GM19395 (cell line): ENCODE data around the gene RHBDD1.

ENCODE experiments used
- ATAC-seq: cut with Tn5 transposase; IDR thresholded peaks from one replicate; pipeline ENCODE4 v1.9.1; 2021; ENCODE audit warnings: mild to moderate bottlenecking, moderate library complexity; ENCODE audit not compliant: unreplicated experiment

RHBDD1 gene

DNA sequence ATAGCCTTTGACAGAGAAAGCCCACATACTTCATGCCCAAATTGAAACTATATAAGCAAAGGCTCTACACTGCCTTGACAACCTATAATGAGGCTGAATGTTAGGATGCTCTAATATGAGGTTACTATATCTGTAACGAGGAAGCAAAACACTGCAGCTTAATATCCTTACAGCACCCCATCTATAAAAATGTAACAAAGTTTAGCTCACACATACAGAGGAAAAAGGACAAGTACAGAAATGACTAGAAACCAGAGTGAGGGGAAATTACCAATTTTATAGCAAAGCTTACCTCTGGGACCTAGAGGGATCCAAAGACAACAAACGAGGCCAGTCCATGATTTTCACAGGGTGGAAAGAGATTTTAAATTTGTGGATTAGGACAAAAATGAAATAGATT lies 189.7 kb downstream of the RHBDD1 start:
- ATAC-seq, result peak; percentile 64

DNA sequence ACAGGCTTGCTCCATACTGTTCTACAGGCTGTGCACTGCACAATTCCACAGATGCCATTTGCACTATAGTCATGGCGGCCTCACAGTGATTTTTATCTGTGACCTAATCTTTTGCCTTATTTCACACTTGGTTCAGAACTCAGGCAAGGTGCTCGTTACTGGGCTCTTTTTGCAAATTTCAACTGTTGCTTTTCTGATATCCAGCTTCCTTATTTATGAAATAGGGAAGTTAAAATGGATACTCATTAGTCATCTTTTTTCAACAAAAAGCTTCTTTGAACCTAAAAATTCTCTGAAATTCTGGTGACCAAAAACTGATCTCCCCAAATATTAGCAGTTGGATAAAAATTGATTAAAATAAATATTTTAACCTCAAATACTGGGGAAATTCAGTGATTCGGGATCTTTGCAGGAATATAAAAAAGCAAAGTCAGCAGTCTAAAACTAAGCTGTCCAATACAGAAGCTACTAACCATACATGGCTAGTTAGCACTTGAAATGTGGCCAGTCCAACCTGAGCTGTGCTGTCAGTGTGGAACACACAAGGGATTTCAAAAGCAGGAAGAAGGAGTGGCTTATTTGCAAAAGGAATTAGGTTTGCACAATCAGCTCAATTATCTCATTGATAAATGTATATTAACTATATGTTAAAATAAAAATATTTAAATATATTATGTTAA lies 193.7 kb downstream of the RHBDD1 start:
- no peak for ATAC-seq

DNA sequence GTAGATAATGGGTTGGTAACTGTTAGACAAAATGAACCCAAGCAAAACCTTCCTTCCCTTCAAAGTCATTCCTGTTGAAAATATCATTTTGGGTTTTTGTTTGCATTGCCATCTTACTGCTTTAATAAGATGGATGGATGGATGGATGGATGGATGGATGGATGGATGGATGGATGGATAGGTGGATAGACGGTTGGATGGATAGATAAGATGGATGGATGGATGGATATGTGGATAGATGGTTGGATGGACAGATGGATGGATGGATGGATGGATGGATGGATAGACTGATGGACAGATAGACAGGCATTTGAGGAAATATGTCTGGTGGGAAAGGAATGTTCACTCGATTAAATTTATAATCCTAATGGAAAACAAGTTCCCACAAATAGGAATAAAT lies 194.9 kb downstream of the RHBDD1 start:
- no peak for ATAC-seq

DNA sequence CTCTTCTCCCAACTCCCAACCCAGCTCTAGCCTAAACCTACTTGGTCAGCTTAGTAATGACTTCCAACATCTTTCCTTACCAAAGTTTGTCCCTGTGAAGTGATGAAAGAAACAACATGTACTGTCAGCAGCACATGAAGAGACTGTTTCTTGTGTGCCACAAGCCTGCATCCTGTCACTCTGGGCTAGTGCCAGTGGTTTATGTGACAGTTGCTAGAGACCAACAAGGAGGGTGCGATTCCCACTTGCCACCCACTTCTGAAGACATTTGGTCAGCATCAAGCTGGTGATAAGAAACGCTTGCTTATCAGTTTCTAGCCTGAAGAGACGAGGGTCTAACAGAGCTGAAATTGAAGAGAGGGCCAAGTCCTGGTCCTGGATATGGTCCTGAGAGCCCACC lies 195.5 kb downstream of the RHBDD1 start:
- ATAC-seq, result no peak

DNA sequence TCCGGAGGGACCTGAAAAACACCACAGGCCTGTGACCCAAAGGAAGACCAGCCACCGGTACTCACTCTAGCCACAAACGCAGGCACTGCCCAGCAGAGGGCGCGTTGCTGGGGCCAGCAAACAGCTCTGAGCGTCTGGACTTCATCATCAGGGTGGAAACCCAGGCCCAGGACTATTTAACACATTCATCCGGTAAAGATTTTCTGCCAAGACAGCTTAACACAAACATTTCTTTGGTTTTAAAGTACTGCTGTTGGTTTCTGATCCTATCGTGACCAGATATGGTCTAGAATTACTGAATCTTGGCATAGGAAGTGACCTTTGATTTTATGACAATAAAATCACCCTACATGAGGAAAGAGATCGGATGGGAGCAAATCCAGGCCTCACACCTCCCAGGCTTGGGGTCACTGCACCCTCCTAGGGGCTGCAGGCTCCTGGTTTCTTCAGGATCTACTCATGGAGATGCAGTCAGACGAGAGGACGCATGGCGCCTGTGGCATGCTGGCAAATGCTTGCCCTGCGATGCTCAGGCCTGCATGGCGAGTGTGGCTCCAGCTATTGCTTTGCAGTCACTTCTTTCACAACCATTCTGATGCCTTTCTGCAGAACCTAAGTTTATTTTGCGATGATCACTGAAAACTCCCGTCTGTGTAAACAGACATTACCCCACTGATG lies 197.8 kb downstream of the RHBDD1 start:
- peak; percentile 93 for ATAC-seq

DNA sequence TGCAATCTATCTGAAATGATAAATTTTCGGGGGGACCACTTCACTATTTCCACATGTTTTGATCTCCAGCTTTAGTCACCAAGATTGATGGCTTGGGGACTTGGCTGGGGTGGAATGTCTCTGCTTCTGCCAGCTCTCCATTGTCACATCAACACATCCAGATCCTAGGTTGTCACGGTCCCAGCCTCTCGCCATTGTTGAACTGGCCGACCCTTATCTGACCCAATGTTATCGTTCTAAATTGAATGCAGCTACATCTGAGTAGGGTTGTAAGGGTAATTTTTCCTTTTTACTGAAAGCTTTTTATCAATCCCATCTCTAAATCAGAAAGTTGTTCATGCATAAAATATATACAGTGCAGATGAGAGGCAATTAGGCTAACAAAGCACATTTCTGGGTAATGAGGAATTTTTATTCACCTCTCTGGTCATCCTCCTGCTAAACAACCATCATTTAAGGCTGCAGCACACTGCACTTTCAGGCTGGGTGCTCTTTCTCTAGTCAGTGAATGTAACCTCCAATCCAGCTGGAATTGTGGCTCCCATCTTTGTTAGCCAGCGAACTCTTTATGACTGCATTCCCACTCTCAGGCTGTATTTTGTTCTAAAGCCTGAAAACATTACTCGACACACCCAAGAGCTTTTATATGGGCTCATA lies 200.0 kb downstream of the RHBDD1 start:
- no peak for ATAC-seq

DNA sequence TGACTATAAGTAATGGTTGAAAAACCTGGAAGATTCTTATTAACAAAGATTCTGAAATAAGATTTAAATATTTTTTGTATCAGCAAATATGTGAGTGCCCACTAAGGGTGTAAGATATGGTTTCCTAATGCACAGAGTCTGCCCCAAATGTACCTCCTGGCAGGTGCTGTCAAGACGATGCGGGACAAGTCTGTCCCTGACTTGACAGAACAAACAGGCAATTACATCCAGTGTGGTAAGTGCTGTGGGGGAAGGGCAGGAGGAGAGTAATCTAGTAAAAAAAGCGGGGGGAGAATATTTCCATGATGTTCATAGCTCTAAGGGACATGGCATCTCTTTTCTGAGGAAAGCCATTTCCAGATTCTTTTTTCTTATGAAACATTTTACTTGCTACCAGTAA lies 200.7 kb downstream of the RHBDD1 start:
- no peak for ATAC-seq

DNA sequence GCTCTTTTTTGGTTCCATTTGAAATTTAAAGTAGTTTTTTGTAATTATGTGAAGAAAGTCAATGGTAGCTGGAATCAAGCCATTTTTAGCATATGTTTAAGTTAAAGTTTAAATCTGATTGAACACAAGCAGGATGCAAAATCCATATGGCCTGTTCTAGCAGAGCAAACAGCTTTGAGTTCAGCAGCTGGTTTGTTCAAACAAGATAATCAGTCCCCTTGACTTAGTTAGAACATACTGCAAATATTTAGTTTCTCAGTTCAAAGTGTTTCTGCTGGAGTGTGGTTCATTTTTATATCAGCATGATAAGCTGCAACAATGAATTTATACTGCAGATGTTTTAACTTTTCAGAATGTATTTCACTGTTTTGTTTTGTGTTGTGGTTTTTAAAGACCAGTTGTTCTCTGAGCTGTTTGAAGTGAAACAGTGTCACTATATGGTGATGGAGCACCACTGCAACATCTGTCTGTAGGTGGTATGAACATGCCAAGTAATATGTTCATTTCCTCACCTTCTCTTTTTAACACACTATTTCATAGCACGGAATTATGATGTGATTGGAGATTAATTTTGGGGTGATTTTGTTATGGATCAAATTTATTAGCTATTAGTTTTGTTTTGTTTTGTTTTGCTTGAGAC lies 202.8 kb downstream of the RHBDD1 start:
- no peak for ATAC-seq

DNA sequence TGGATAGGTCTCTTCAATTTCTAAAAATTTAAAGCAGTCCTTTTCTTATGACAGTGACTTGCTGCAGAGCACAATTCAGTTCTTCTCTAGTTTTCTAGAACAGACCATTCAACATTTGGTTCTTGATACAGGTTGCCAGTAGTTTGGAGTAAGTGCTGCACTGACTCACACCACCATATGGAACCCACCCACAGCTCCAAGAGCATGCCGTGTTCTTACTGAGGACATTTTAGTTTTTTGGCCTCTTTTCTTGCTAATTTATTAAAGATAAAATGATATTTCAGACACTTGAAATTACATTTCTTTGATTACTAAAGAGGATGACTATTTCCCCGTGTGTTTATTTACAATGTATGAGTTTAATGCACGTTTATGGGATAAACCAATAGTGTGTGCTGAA lies 208.1 kb downstream of the RHBDD1 start:
- no peak for ATAC-seq
